Duodenal mucosa (tissue), 2 donors: ENCODE measurements around the gene FBXO15.

Experiments
- H3K27ac ChIP-seq: one replicate; pipeline ENCODE4 v1.7.0; 2013; ENCODE audit warnings: low read depth, low read length
- H3K27me3 ChIP-seq, 2 donors: one replicate each; pipeline ENCODE4 v1.7.0; 2013; ENCODE audit warnings: low read length in 2 of 2, control low read depth in 1 of 2; ENCODE audit not compliant: insufficient read depth in 2 of 2, control insufficient read depth in 1 of 2
- H3K36me3 ChIP-seq, 2 donors: one replicate each; pipeline ENCODE4 v1.7.0; 2013; ENCODE audit warnings: low read length in 2 of 2, control low read depth in 1 of 2; ENCODE audit not compliant: insufficient read depth in 2 of 2, control insufficient read depth in 1 of 2
- H3K4me1 ChIP-seq, 2 donors: one replicate each; pipeline ENCODE4 v1.7.0; 2013; ENCODE audit warnings: low read length in 2 of 2, control low read depth in 1 of 2; ENCODE audit not compliant: insufficient read depth in 2 of 2, control insufficient read depth in 1 of 2
- H3K4me3 ChIP-seq, 2 donors: one replicate each; pipeline ENCODE4 v1.7.0; 2013; ENCODE audit warnings: low read length in 2 of 2, low read depth in 1 of 2
- H3K9ac ChIP-seq, 2 donors: one replicate each; pipeline ENCODE4 v1.7.0; 2013; ENCODE audit warnings: low read length in 2 of 2, low read depth in 1 of 2
- H3K9me3 ChIP-seq, 2 donors: one replicate each; pipeline ENCODE4 v1.7.0; 2013; ENCODE audit warnings: low read length in 2 of 2, control low read depth in 1 of 2; ENCODE audit not compliant: control insufficient read depth in 1 of 2

Gene FBXO15

GRCh38 chr18:74116633-74117554, 30.7 kb downstream of the FBXO15 start:
- Histone ChIP-seq H3K9me3 (peaks cover 0 to 10% of the 10 kb centered on the region in 2 donors), H3K27me3 (no peaks in the 10 kb centered on the region), H3K4me3 (no peak overlapping the region), H3K9ac (no peak overlapping the region), H3K36me3 (no peaks in the 10 kb centered on the region), H3K4me1 (no peaks in the 10 kb centered on the region), H3K27ac (no peak overlapping the region)

- peaks cover 0 to 10% of the 10 kb centered on the region in 2 donors for H3K9me3 ChIP-seq
- H3K4me3 ChIP-seq, result no peak overlapping the region
- no peak overlapping the region for H3K27ac ChIP-seq
- no peaks in the 10 kb centered on the region for H3K27me3 ChIP-seq
- no peaks in the 10 kb centered on the region for H3K36me3 ChIP-seq
- no peak overlapping the region for H3K9ac ChIP-seq
- no peaks in the 10 kb centered on the region for H3K4me1 ChIP-seq
These were observed 32.6 kb downstream of the FBXO15 start for GRCh38 chr18:74115046-74115445.

GRCh38 chr18:74114116-74114515, 33.5 kb downstream of the FBXO15 start:
- no peaks in the 10 kb centered on the region for H3K27me3 ChIP-seq
- no peak overlapping the region for H3K4me3 ChIP-seq
- H3K9me3 ChIP-seq, result peaks cover 0 to 10% of the 10 kb centered on the region in 2 donors
- H3K4me1 ChIP-seq, result no peaks in the 10 kb centered on the region
- H3K27ac ChIP-seq, result no peak overlapping the region
- H3K9ac ChIP-seq, result no peak overlapping the region
- no peaks in the 10 kb centered on the region for H3K36me3 ChIP-seq

- H3K9ac ChIP-seq, result no peak overlapping the region
- H3K27me3 ChIP-seq, result no peaks in the 10 kb centered on the region
- no peaks in the 10 kb centered on the region for H3K4me1 ChIP-seq
- H3K36me3 ChIP-seq, result no peaks in the 10 kb centered on the region
- peaks cover 0 to 10% of the 10 kb centered on the region in 2 donors for H3K9me3 ChIP-seq
- H3K27ac ChIP-seq, result no peak overlapping the region
- no peak overlapping the region for H3K4me3 ChIP-seq
These were observed 33.9 kb downstream of the FBXO15 start for GRCh38 chr18:74113711-74114110.

GRCh38 chr18:74110976-74111375, 36.7 kb downstream of the FBXO15 start:
- peaks cover 0 to 10% of the 10 kb centered on the region in 2 donors for H3K9me3 ChIP-seq
- H3K9ac ChIP-seq, result no peak overlapping the region

GRCh38 chr18:74110149-74110548, 37.5 kb downstream of the FBXO15 start:
- no peaks in the 10 kb centered on the region for H3K36me3 ChIP-seq
- no peak overlapping the region for H3K4me3 ChIP-seq
- H3K27ac ChIP-seq, result no peak overlapping the region
- no peaks in the 10 kb centered on the region for H3K27me3 ChIP-seq
- no peak overlapping the region for H3K9ac ChIP-seq
- no peaks in the 10 kb centered on the region for H3K4me1 ChIP-seq
- peaks cover 0 to 10% of the 10 kb centered on the region in 2 donors for H3K9me3 ChIP-seq

More at GRCh38 chr18:74110976-74111375, 36.7 kb downstream of the FBXO15 start:
- Histone ChIP-seq H3K36me3 (no peaks in the 10 kb centered on the region), H3K27ac (no peak overlapping the region), H3K4me1 (no peaks in the 10 kb centered on the region), H3K4me3 (no peak overlapping the region), H3K27me3 (no peaks in the 10 kb centered on the region)

GRCh38 chr18:74108460-74108859, 39.2 kb downstream of the FBXO15 start:
- Histone ChIP-seq H3K36me3 (no peaks in the 10 kb centered on the region), H3K4me3 (no peak overlapping the region), H3K27ac (no peak overlapping the region), H3K9me3 (peaks cover 0 to 10% of the 10 kb centered on the region in 2 donors), H3K9ac (no peak overlapping the region), H3K27me3 (no peaks in the 10 kb centered on the region), H3K4me1 (no peaks in the 10 kb centered on the region)

GRCh38 chr18:74097803-74098202, 49.8 kb downstream of the FBXO15 start:
- Histone ChIP-seq H3K27me3 (no peaks in the 10 kb centered on the region), H3K4me3 (no peak overlapping the region), H3K9me3 (no peaks in the 10 kb centered on the region), H3K36me3 (no peaks in the 10 kb centered on the region), H3K4me1 (no peaks in the 10 kb centered on the region), H3K9ac (no peak overlapping the region), H3K27ac (no peak overlapping the region)

GRCh38 chr18:74092922-74093321, 54.7 kb downstream of the FBXO15 start:
- Histone ChIP-seq H3K27me3 (no peaks in the 10 kb centered on the region), H3K36me3 (no peaks in the 10 kb centered on the region), H3K4me3 (no peak overlapping the region), H3K4me1 (no peaks in the 10 kb centered on the region), H3K9ac (no peak overlapping the region), H3K9me3 (no peaks in the 10 kb centered on the region), H3K27ac (no peak overlapping the region)

- Histone ChIP-seq H3K4me1 (peaks cover 0 to 3% of the 10 kb centered on the region in 2 donors), H3K4me3 (no peak overlapping the region), H3K36me3 (no peaks in the 10 kb centered on the region), H3K9ac (no peak overlapping the region), H3K27me3 (no peaks in the 10 kb centered on the region), H3K9me3 (no peaks in the 10 kb centered on the region), H3K27ac (no peak overlapping the region)
These were observed 63.3 kb downstream of the FBXO15 start for GRCh38 chr18:74084184-74084855.
